SK-N-SH (cell line): ENCODE measurements around the gene ARHGEF4. TPM values are rescaled to one million over a fixed set of nuclear protein-coding genes. Genes with fewer than 3 reads are reported as not detected.

ENCODE experiments used
- CTCF ChIA-PET: fragments of 300-600, 350-600 bp; formaldehyde crosslinking; extraction: SDS; loops from one replicate; lab custom pipeline; 2021; lab: Yijun Ruan, JAX
- POLR2A ChIA-PET: fragments of 350-600 bp; sonication (Branson Sonifier 250); formaldehyde crosslinking; extraction: SDS; loops from one replicate; lab custom pipeline; 2020; ENCODE audit warnings: antibody characterized with exemption, inconsistent platforms; lab: Yijun Ruan, JAX
- DNase-seq: peaks from one replicate; pipeline ENCODE4 v3.0.0; 2012
- H2AFZ ChIP-seq: fragments of 200-600 bp; sonication (generic); 2 replicates; pipeline ENCODE4 v1.8.1; 2016; ENCODE audit warnings: antibody characterized with exemption, mild to moderate bottlenecking, low read depth
- H3F3A ChIP-seq: fragments of 200-600 bp; sonication (generic); replicated peaks from 2 replicates; pipeline ENCODE3; 2016; ENCODE audit warnings: antibody characterized with exemption, mild to moderate bottlenecking; ENCODE audit not compliant: insufficient read depth
- H3K27ac ChIP-seq, 2 experiments: fragments of 200-500 bp in 1 of 2; fragments of 200-600 bp in 1 of 2; sonication (Bioruptor generic) in 1 of 2; sonication (generic), shearing (Covaris generic) in 1 of 2; 2 replicates each; pipeline versions ENCODE4 v1.5.1 to v1.6.1; 2014 to 2016; ENCODE audit warnings: low read depth in 2 of 2, inconsistent platforms in 1 of 2, low read length in 1 of 2, mild to moderate bottlenecking in 1 of 2, mixed read lengths in 1 of 2
- H3K27me3 ChIP-seq: fragments of 200-600 bp; sonication (generic), shearing (Covaris generic); 2 replicates; pipeline ENCODE4 v1.6.1; 2016; ENCODE audit warnings: mixed run types; ENCODE audit not compliant: insufficient read depth
- H3K36me3 ChIP-seq, 2 experiments: fragments of 200-500 bp in 1 of 2; fragments of 200-600 bp in 1 of 2; sonication (Bioruptor generic) in 1 of 2; sonication (generic) in 1 of 2; replicated peaks in 1 of 2; 2 replicates each; pipeline versions ENCODE3 to v1.5.1; 2014 to 2016; ENCODE audit warnings: low read length in 1 of 2, mild to moderate bottlenecking in 1 of 2; ENCODE audit not compliant: insufficient read depth in 2 of 2, control insufficient read depth in 1 of 2
- H3K4me1 ChIP-seq, 2 experiments: fragments of 200-500 bp in 1 of 2; fragments of 200-600 bp in 1 of 2; sonication (Bioruptor generic) in 1 of 2; sonication (generic), shearing (Covaris generic) in 1 of 2; 2 replicates each; pipeline versions ENCODE4 v1.5.1 to v1.6.1; 2014 to 2016; ENCODE audit warnings: low read depth in 1 of 2, low read length in 1 of 2, mixed run types in 1 of 2; ENCODE audit not compliant: insufficient read depth in 2 of 2, control insufficient read depth in 1 of 2
- H3K4me2 ChIP-seq: fragments of 200-600 bp; sonication (generic), shearing (Covaris generic); 2 replicates; pipeline ENCODE4 v1.6.1; 2017; ENCODE audit warnings: mixed run types
- H3K4me3 ChIP-seq, 2 experiments: fragments of 200-500 bp in 1 of 2; fragments of 200-600 bp in 1 of 2; sonication (Bioruptor generic) in 1 of 2; sonication (generic), shearing (Covaris generic) in 1 of 2; 2 replicates each; pipeline versions ENCODE4 v1.5.1 to v1.8.1; 2014 to 2016; ENCODE audit warnings: low read depth in 2 of 2, inconsistent platforms in 1 of 2, low read length in 1 of 2, mild to moderate bottlenecking in 1 of 2, mixed read lengths in 1 of 2, moderate library complexity in 1 of 2
- H3K79me2 ChIP-seq: fragments of 200-600 bp; sonication (generic); 2 replicates; pipeline ENCODE4 v1.8.1; 2017; ENCODE audit warnings: mild to moderate bottlenecking; ENCODE audit not compliant: insufficient read depth
- H3K9ac ChIP-seq: fragments of 200-600 bp; sonication (generic); 2 replicates; pipeline ENCODE4 v1.6.1; 2017; ENCODE audit warnings: mixed run types
- H3K9me2 ChIP-seq: fragments of 200-600 bp; sonication (generic); 2 replicates; pipeline ENCODE4 v1.6.1; 2017; ENCODE audit warnings: mixed run types
- H3K9me3 ChIP-seq: fragments of 200-600 bp; sonication (generic); 2 replicates; pipeline ENCODE4 v1.6.1; 2017; ENCODE audit warnings: mixed run types, mild to moderate bottlenecking, moderate library complexity
- H4K20me1 ChIP-seq: fragments of 200-600 bp; sonication (generic); 2 replicates; pipeline ENCODE4 v1.6.1; 2017; ENCODE audit warnings: mild to moderate bottlenecking, mixed run types; ENCODE audit not compliant: insufficient read depth
- CHD2 ChIP-seq: fragments of 150-350 bp; IDR thresholded peaks from 2 replicates; pipeline ENCODE4 v1.6.1; 2018; ENCODE audit warnings: low read length; ENCODE audit not compliant: partially characterized antibody
- ELF1 ChIP-seq: IDR thresholded peaks from 2 replicates; pipeline ENCODE4 v1.4.0; 2012
- EZH2phosphoT487 ChIP-seq: fragments of 200-600 bp; sonication (generic); IDR thresholded peaks from 2 replicates; pipeline ENCODE4 v1.6.1; 2017; ENCODE audit warnings: low read depth, mixed run types, mild to moderate bottlenecking, antibody characterized with exemption, moderate library complexity, borderline replicate concordance
- FOSL2 ChIP-seq: IDR thresholded peaks from 2 replicates; pipeline ENCODE4 v1.4.0; 2012; ENCODE audit warnings: low read depth, mild to moderate bottlenecking, moderate library complexity, borderline replicate concordance
- FOXJ3 ChIP-seq: sonication (generic); formaldehyde crosslinking; IDR thresholded peaks from 2 replicates; pipeline ENCODE4 v1.5.1; 2020; ENCODE audit warnings: mild to moderate bottlenecking, missing genetic modification reagents
- FOXM1 ChIP-seq: IDR thresholded peaks from 2 replicates; pipeline ENCODE4 v1.4.0; 2012; ENCODE audit warnings: low read depth, mild to moderate bottlenecking
- JUND ChIP-seq: IDR thresholded peaks from 2 replicates; pipeline ENCODE4 v1.4.0; 2012
- MEF2A ChIP-seq: IDR thresholded peaks from 2 replicates; pipeline ENCODE4 v1.4.0; 2012; ENCODE audit warnings: low read depth, borderline replicate concordance
- MXI1 ChIP-seq: IDR thresholded peaks from 2 replicates; pipeline ENCODE4 v1.6.1; 2012; ENCODE audit warnings: mild to moderate bottlenecking, low read depth, low read length, improper control_type of control experiment
- NFIC ChIP-seq: IDR thresholded peaks from 2 replicates; pipeline ENCODE4 v1.4.0; 2012; ENCODE audit warnings: borderline replicate concordance
- NRF1 ChIP-seq: IDR thresholded peaks from 2 replicates; pipeline ENCODE4 v1.6.1; 2012; ENCODE audit warnings: low read depth, mild to moderate bottlenecking, low read length
- RAD21 ChIP-seq: IDR thresholded peaks from 2 replicates; pipeline ENCODE4 v1.6.1; 2012; ENCODE audit warnings: mild to moderate bottlenecking, low read length
- RFX5 ChIP-seq: IDR thresholded peaks from 2 replicates; pipeline ENCODE4 v1.6.1; 2012; ENCODE audit warnings: mild to moderate bottlenecking, improper control_type of control experiment, low read length
- SIN3A ChIP-seq: IDR thresholded peaks from 2 replicates; pipeline ENCODE4 v1.6.1; 2012; ENCODE audit warnings: low read depth, mild to moderate bottlenecking, low read length, moderate library complexity, borderline replicate concordance
- SMC3 ChIP-seq: IDR thresholded peaks from 2 replicates; pipeline ENCODE4 v1.6.1; 2012; ENCODE audit warnings: low read depth, low read length, improper control_type of control experiment
- TAF1 ChIP-seq: IDR thresholded peaks from 2 replicates; pipeline ENCODE4 v1.6.1; 2012; ENCODE audit warnings: low read depth, mild to moderate bottlenecking, low read length, moderate library complexity, borderline replicate concordance
- TCF12 ChIP-seq: IDR thresholded peaks from 2 replicates; pipeline ENCODE4 v1.4.0; 2012
- TEAD4 ChIP-seq: IDR thresholded peaks from 2 replicates; pipeline ENCODE4 v1.4.0; 2012; ENCODE audit warnings: mild to moderate bottlenecking, borderline replicate concordance; ENCODE audit not compliant: insufficient read depth
- YY1 ChIP-seq: IDR thresholded peaks from 2 replicates; pipeline ENCODE4 v1.4.0; 2012; ENCODE audit warnings: low read depth, mild to moderate bottlenecking
- WGBS: methylation state at CpG from one replicate; pipeline ENCODE4 v1.1.6; 2017; ENCODE audit warnings: low lambda C conversion rate; 5-methylcytosine and 5-hydroxymethylcytosine counted together
- polyA plus RNA-seq, 3 experiments: library from polyadenylated mRNA; depleted of rRNA; stranded (reverse); fragments of >200 nt; gene quantifications; 2 replicates each; pipeline ENCODE4 v1.2.3, GENCODE V29; 2012
- TF ChIP-seq, protein P1 (sequence below): IDR thresholded peaks from 2 replicates; pipeline ENCODE4 v1.4.0; 2012; ENCODE audit warnings: low read depth, borderline replicate concordance
- TF ChIP-seq, protein P2 (sequence below): fragments of 150-350 bp; IDR thresholded peaks from 2 replicates; pipeline ENCODE4 v1.6.1; 2017; ENCODE audit warnings: antibody characterized with exemption, low read length, low read depth, borderline replicate concordance
- TF ChIP-seq, protein P3 (sequence below): IDR thresholded peaks from 2 replicates; pipeline ENCODE4; 2012
- TF ChIP-seq, protein P4 (sequence below): IDR thresholded peaks from 2 replicates; pipeline ENCODE4 v1.4.0; 2012; ENCODE audit warnings: low read depth, borderline replicate concordance

The ARHGEF4 gene
- polyA plus RNA-seq, 1 of the 3 experiments (the other 2 are of a cell fraction), result 2.3 TPM

DNA sequence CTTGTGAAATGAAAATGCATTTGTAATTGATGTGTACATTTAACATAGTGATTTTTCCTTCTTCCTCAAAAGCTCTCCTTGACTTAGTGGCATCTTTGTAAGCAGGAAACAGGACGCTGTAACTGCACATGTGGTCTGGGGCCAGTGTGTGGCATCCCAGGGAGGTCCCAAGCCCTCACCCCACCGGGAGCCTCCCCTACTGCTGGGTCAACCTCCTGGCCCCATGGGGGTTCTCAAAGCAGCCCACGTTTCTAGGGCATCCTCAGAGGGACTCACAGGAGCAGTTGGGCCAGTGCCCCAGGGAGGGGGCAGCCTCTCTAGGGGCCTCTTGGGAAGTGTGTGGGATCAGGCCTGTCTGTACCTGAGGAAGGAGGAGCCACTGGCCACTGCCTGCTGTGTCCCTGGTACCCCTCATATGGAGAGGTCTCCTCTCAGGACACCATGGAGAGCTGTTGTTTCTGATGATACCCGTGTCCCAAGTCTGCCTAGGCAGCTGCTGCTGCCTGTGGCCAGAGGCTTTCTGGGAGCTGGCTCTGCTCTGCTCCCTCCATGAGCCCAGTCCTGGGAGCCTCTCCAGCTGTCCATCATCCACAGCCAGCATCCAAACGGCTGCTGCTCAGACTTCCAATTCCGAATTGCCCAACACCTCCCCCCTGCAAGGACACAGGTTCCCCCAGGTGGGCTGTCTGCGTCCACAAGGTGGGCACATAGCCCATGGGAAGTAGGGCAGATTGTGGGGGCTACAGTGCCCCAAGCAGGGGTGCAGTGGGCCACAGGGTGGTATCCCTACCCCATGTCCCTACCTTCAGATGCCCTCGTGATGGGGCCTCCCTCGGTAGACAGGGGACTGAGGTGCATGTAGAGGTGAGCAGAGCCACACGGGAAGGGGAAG lies 13.4 kb downstream of the ARHGEF4 start:
- Histone ChIP-seq H3K4me3 (no peak overlapping the region), H3K9me2 (no peaks in the 10 kb centered on the region), H3F3A (no peaks in the 10 kb centered on the region), H4K20me1 (no peaks in the 10 kb centered on the region), H3K9me3 (no peaks in the 10 kb centered on the region), H2AFZ (no peak overlapping the region), H3K27me3 (no peaks in the 10 kb centered on the region), H3K27ac (no peak overlapping the region), H3K4me1 (no peaks in the 10 kb centered on the region; a peak in 1 of 4 replicates), H3K36me3 (no peaks in the 10 kb centered on the region), H3K79me2 (no peaks in the 10 kb centered on the region), H3K9ac (no peak overlapping the region), H3K4me2 (no peak overlapping the region)
- TF ChIP-seq FOXM1 (no peak), RFX5 (no peak), CHD2 (no peak), JUND (no peak), EZH2phosphoT487 (no peak), NFIC (no peak), TCF12 (no peak), SMC3 (no peak)
- TF ChIP-seq, protein P1, sequence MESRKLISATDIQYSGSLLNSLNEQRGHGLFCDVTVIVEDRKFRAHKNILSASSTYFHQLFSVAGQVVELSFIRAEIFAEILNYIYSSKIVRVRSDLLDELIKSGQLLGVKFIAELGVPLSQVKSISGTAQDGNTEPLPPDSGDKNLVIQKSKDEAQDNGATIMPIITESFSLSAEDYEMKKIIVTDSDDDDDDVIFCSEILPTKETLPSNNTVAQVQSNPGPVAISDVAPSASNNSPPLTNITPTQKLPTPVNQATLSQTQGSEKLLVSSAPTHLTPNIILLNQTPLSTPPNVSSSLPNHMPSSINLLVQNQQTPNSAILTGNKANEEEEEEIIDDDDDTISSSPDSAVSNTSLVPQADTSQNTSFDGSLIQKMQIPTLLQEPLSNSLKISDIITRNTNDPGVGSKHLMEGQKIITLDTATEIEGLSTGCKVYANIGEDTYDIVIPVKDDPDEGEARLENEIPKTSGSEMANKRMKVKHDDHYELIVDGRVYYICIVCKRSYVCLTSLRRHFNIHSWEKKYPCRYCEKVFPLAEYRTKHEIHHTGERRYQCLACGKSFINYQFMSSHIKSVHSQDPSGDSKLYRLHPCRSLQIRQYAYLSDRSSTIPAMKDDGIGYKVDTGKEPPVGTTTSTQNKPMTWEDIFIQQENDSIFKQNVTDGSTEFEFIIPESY, result no peak
- POLR2A ChIA-PET, result no interaction called here
- CTCF ChIA-PET, result interaction anchor here (1.5 to 1.8 kb wide), 2 partner anchors 8 to 23 kb away, joined by 5 to 10 read pairs; no protein-coding TSS in a partner anchor
- DNase-seq, result no peak
- WGBS, result 43% methylated on average over 7 of the region's 10 CpGs

DNA sequence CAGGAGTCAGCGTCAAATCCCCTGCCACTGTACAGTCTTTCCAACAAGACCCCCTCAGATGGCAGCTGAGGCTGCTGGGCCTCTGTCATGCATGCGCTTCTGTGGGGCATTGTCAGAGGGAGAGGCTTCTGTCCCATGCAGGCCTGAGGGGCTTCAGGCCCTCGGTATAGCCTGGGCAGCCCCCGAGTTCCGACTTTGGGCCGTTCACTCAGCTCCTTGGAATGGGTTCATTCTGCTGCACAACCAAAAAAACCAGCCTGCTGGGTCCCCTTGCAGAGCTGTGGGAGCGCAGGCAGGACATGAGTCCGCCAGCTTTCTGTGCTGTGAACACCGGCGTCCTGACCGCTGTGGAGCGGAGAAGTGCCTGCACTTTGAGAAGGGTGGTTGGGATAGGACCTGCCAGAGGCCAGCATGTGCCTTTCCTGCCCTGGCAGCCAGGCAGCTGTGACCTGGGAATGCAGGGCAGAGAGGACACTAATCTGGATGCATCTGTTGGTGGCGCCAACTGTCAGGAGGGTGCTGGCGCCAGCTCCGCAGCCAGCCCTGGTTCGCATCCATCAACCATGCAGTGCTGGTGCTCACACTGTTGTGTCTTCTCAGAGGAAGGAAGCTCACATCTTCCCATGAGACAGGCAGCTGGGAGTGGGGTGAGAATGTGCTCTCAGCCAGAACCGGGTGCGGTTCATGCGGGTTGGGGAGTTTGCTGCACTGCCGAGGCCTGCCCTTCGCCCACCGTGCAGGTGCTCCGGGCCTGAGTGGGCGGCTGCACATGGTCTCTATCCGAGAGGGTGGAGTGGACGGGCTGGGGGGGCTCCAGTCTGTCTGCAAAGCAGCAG lies 14.3 kb downstream of the ARHGEF4 start:
- H3K4me1 ChIP-seq, result no peaks in the 10 kb centered on the region; a peak in 1 of 4 replicates
- H3K4me3 ChIP-seq, result no peak overlapping the region
- no peaks in the 10 kb centered on the region for H3K79me2 ChIP-seq
- H3K4me2 ChIP-seq, result no peak overlapping the region
- H3K9ac ChIP-seq, result no peak overlapping the region
- ChIA-PET CTCF (interaction anchor here (1.1 to 1.8 kb wide), 4 partner anchors 8 to 69 kb away, joined by 4 to 10 read pairs (median 8); no protein-coding TSS in a partner anchor), POLR2A (no interaction called here)
- no peaks in the 10 kb centered on the region for H3F3A ChIP-seq
- H2AFZ ChIP-seq, result no peak overlapping the region
- H3K27me3 ChIP-seq, result no peaks in the 10 kb centered on the region
- H3K9me3 ChIP-seq, result no peaks in the 10 kb centered on the region
- peak; percentile 57 for DNase-seq
- H4K20me1 ChIP-seq, result no peaks in the 10 kb centered on the region
- H3K27ac ChIP-seq, result no peak overlapping the region
- no peaks in the 10 kb centered on the region for H3K36me3 ChIP-seq
- no peaks in the 10 kb centered on the region for H3K9me2 ChIP-seq
- 87% methylated on average over 10 of the region's 26 CpGs for WGBS
- TF ChIP-seq RFX5 (no peak), RAD21 (no peak), SIN3A (no peak), FOSL2 (no peak), ELF1 (no peak), MEF2A (no peak), FOXJ3 (CRISPR knock-in tag) (no peak), TEAD4 (no peak), CHD2 (no peak), YY1 (no peak), NRF1 (no peak), TCF12 (no peak), TAF1 (no peak), MXI1 (no peak)
- TF ChIP-seq, protein P2, sequence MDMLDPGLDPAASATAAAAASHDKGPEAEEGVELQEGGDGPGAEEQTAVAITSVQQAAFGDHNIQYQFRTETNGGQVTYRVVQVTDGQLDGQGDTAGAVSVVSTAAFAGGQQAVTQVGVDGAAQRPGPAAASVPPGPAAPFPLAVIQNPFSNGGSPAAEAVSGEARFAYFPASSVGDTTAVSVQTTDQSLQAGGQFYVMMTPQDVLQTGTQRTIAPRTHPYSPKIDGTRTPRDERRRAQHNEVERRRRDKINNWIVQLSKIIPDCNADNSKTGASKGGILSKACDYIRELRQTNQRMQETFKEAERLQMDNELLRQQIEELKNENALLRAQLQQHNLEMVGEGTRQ, result no peak
- TF ChIP-seq, protein P3, sequence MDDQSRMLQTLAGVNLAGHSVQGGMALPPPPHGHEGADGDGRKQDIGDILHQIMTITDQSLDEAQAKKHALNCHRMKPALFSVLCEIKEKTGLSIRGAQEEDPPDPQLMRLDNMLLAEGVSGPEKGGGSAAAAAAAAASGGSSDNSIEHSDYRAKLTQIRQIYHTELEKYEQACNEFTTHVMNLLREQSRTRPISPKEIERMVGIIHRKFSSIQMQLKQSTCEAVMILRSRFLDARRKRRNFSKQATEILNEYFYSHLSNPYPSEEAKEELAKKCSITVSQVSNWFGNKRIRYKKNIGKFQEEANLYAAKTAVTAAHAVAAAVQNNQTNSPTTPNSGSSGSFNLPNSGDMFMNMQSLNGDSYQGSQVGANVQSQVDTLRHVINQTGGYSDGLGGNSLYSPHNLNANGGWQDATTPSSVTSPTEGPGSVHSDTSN, result no peak
- TF ChIP-seq, protein P4, sequence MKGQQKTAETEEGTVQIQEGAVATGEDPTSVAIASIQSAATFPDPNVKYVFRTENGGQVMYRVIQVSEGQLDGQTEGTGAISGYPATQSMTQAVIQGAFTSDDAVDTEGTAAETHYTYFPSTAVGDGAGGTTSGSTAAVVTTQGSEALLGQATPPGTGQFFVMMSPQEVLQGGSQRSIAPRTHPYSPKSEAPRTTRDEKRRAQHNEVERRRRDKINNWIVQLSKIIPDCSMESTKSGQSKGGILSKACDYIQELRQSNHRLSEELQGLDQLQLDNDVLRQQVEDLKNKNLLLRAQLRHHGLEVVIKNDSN, result no peak
